Activated CD8-positive, alpha-beta memory T cell treated with anti-CD3 and anti-CD28 coated beads for 24 hours (primary cell): ENCODE data around the gene PTEN.
"Not testable (repeated sequence)": the region's sequence is repeated elsewhere in the genome, so short reads cannot be mapped to it uniquely, and the experiment has no call there.

Experiments
- DNase-seq: peaks from one replicate; pipeline ENCODE4 v3.0.0-alpha.2; 2020

PTEN gene

DNA sequence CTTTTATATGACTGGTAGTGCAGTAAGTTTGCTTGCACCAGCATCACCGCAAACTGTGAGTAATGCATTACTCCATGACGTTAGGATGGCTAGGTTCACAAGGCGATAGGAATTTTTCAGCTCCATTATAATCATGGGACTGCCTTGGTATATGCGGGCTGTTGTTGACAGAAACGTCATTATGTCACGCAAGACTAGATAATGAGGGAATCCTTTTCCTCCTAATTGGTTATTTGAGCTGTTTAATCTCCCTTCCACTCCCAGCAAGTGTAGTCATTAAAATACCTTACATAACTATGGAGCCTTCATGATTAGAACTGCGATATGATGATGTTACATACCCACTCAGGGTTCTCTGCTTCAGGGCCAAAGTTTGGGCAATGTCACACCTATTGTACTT lies 17.4 kb upstream of the PTEN start:
- DNase-seq, result no peak

DNA sequence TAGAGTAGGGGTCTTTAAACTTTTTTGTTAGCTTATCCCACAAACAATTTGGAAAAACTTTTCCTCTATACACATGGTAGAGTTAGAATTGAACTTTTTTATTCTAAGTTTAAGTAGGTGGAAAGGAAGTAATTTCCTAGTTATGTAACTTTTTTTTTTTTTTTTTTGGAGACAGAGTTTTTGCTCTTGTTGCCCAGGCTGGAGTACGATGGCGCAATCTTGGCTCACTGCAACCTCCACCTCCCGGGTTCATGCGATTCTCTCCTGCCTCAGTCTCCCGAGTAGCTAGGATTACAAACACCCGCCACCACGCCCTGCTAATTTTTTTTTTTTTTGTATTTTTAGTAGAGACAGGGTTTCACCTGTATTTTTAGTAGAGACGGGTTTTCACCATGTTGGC lies 16.7 kb upstream of the PTEN start:
- DNase-seq, result not testable (repeated sequence)

DNA sequence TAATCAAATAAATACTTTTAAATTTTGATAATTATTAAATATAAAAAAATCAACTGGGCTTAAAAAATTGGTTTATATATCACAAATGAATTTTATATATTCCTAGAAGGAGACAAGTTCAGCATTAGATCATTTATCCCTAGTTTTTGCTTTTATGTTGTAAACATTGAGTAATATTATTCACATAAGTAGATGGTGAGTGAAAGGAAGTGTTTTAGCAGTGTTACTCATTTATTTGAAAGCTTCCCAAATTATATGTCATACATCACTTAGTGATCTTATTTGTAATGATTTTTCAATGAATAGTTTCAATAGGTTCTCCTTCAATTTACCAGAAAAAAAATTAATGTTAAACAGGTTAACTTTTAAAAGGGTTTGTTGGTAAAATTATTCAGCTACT lies 15.9 kb upstream of the PTEN start:
- DNase-seq, result no peak

DNA sequence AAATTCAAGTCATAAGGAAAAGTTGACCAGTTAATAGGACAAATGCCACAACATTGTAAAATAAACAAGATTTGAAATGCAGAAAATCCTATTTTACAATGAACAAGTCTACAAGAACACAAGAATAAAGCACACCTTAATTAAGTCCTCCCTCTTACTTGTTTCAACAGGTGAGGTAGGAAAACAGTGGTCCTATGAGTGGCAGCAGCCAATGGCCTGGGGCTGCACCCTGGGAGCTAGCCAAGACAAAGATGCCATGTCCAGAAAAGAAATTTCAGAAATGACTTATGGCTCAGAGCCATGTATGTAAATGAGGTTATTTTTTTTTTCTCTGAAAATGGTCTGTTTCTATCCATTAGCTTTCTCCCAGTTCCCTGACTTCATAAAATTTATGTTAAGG lies 14.4 kb upstream of the PTEN start:
- DNase-seq, result no peak

DNA sequence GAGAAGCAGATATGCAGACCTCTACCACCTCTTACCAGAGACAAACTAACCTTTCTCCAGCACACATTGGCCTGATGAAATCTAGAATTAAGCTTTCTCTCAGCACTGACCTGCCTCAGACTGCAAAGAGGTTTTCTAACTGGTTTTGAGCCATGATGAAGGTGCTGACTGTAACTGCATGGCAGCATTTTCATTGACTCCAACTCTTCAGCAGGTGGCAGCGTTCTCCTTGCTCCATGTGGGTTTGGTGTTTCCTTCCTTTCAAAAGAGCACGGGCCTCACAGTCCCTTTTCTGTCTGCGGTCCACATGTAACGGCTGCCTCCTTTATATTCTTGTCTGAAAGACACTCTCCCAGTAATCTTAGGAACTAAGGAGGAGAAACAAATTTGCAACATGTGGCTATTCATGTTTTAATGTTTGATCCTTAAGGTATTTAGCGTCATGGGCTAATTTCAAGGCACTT lies 12.7 kb upstream of the PTEN start:
- DNase-seq, result peak; percentile 66

DNA sequence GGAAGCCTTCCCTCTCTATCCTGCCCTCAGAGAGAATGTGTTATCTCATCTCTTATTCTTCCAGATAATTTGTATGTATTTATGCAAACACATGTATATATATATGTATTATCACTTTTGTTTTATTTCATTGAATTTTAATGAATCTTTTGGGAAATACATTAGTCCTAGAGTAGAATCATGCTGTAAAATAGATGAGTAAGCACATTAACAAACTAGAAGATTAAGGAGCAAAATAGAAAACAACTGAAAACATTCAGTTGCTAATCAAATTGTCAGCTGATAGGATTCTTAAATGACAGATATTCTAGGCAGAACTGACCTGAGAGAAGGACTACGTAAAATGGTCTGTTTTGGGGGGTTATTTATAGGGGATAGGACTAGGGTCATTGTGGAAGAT lies 11.3 kb upstream of the PTEN start:
- DNase-seq, result no peak

DNA sequence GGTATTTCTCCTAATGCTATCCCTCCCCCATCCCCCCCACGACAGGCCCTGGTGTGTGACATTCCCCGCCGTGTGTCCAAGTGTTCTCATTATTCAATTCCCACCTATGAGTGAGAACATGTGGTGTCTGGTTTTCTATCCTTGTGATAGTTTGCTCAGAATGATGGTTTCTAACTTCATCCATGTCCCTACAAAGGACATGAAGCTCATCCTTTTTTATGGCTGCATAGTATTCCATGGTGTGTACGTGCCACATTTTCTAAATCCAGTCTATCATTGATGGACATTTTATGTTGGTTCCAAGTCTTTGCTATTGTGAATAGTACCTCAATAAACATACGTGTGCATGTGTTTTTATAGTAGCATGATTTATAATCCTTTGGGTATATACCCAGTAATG lies 8.2 kb upstream of the PTEN start:
- DNase-seq, result not testable (repeated sequence)

DNA sequence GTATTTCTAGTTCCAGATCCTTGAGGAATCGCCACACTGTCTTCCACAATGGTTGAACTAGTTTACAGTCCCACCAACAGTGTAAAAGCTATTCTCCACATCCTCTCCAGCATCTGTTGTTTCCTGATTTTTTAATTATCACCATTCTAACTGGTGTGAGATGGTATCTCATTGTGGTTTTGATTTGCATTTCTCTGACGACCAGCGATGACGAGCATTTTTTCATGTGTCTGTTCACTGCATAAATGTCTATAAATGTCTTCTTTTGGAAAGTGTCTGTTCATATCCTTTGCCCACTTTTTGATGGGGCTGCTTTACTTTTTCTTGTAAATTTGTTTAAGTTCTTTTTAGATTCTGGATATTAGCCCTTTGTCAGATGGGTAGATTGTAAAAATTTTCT lies 7.8 kb upstream of the PTEN start:
- not testable (repeated sequence) for DNase-seq

DNA sequence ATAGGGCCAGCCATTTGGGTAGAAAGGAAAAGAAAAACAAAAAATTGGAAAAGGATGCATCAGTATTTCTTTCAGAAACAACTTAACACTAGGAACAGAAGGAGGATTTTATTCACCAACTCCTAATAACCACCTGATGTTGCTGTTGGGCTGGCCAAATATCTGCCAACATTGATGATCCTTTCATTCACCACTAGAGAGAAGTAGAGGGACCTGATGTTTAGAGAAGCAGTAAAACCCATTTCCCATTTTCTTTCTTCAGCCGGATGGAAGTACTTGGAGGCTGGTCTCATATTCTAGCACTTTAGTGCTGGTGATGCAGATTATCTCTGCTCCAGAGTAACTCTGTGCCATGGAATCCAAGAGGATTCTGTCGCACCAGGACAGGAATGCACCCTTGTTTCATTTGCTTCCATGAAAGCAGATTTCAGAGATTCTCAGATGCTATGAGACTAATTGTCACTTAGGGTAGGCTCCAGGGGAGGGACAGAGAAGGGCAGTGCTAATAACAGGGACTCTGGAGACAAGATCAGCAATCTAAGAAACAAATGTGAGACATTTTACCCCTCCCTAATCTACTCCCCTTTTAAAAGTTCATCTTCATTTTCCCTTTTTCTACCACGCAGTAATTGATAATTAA lies 3.1 kb upstream of the PTEN start:
- DNase-seq, result no peak

DNA sequence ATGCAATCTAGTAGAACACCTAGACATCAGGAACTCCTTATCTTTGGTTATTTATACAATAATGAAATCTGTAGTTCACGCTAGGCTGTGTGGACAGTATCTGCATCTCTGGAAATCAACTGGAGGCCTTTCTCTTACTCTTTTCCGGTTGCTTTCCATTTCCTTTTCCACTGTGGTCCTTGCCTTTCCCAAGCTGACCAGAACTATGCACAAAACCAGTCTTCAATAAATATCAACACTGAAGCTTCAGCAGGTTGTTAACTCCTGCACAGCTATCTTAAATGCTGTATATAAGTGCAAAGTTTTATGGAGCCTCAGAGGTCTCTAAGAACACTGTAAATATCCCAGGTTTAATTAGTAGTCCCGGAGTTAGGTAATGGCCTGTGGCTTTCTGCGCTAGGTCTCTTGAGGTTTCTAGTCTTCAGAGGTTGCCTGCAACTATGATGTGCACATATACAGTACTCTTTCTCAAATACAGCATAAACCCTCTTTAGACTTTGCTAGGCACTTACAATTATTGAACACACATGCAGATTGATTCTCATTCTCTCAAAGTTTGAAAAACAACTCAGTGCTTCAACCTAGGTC lies 2.5 kb upstream of the PTEN start:
- no peak for DNase-seq

DNA sequence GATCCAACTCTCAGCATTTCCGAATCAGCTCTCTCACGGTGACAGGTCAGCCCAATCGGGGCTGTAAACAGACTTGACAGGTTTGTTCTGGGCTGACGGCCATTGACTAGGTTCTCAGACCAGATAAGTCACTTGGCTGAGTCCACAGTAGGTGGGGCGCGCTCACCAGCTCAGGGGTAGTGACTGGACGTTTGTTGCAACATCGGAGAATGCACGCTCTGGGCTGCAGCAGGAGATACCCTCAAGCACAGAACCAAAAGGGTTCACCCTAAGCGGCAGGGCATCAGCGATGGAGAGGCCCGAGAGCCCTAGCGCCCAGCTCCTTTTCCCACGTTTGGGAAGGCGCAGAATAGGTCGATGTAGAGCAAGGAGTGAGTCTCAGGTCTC lies 1.9 kb upstream of the PTEN start:
- no peak for DNase-seq

DNA sequence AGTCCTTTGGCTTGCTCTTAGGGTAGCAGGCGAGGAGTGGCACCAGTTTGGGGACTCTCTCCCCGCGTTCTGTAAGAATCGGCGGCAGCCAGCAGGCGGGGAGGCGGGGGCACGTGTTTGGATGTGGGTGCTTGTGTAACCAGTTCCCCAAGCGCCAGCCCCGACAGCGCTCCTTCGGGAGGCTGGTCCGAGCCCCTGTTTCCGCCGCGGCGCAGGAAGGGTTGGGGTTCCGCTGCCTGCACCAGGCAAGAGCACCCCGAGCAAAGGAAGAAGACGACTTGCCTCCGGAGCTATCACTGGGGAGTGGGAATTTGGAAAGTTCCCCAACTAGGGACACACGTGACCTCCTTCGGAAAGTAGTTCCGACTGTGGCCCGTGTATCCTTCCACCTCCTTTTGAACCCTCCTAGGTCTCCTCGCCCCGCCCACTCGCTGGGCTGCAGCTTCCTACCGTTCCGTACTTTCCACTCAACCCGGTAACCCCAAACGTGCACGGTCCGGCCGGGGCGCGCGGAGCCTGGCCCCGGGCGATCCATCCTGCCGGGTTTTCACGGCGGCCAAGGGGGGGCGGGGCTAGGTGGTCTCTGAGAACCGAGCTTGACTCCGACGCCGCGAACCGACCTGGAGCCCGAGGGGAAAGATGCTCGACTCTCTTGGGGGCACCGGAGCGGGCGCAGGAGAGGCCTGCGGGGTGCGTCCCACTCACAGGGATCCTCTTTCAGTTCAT lies 1.3 kb upstream of the PTEN start:
- DNase-seq, result peak; percentile 97

DNA sequence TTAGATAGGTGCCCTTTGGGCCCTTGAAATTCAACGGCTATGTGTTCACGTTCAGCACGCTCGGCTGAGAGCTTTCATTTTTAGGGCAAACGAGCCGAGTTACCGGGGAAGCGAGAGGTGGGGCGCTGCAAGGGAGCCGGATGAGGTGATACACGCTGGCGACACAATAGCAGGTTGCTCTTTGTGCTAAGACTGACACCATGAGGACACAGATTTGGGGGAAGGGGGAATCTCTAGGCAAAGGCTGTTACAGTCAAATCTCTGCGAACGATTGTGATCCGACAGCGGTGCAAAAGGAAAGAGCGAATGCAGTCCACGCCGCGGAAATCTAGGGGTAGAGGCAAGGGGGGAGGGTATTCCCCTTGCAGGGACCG lies 759 bp upstream of the PTEN start:
- DNase-seq, result no peak

DNA sequence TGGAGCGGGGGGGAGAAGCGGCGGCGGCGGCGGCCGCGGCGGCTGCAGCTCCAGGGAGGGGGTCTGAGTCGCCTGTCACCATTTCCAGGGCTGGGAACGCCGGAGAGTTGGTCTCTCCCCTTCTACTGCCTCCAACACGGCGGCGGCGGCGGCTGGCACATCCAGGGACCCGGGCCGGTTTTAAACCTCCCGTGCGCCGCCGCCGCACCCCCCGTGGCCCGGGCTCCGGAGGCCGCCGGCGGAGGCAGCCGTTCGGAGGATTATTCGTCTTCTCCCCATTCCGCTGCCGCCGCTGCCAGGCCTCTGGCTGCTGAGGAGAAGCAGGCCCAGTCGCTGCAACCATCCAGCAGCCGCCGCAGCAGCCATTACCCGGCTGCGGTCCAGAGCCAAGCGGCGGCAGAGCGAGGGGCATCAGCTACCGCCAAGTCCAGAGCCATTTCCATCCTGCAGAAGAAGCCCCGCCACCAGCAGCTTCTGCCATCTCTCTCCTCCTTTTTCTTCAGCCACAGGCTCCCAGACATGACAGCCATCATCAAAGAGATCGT lies 598 bp downstream of the PTEN start:
- DNase-seq, result peak; percentile 73

DNA sequence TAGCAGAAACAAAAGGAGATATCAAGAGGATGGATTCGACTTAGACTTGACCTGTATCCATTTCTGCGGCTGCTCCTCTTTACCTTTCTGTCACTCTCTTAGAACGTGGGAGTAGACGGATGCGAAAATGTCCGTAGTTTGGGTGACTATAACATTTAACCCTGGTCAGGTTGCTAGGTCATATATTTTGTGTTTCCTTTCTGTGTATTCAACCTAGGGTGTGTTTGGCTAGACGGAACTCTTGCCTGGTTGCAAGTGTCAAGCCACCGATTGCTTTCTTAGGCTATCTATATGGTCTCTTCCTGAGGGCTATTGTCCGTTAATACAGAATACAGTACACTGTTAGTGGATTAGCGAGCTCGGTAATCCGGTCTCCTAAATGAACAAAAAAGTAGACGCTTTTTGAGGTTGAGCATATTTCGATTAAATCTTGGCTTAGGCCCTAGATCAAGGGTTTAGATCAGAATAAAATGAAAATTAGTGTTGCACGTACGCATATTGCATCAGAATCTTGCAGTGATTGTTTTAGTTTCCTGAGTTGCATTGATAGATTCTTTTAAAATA lies 1.2 kb downstream of the PTEN start:
- no peak for DNase-seq

DNA sequence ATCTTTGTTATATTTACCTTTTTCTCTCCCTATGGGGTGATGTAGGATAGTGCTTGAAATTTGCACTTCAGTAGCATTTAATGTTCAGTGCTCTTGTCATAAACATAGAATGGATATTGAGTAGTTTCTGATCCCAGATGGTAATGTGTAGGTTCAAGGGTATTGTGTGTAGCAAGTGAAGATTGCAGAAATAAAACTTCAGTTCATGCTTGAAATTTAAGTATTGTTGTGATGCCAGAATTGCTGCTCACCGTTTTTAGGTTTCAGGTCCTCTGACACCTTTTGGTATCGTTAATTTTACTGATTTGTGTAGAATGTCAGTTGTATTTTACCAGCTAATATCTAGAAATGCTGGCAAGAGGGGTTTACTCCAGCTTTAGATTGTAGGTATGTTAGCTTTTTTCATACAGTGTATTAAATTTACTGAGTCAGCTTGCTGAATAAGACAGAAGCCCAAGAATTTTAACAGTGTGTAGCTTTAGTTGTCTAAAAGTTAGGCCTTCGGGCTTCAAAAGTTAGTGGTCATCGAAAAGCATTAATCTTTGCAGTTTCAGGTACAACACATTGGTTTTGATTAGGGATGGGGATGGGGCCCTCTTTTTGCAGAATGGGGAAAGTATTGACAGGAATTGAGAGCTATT lies 1.9 kb downstream of the PTEN start:
- no peak for DNase-seq

DNA sequence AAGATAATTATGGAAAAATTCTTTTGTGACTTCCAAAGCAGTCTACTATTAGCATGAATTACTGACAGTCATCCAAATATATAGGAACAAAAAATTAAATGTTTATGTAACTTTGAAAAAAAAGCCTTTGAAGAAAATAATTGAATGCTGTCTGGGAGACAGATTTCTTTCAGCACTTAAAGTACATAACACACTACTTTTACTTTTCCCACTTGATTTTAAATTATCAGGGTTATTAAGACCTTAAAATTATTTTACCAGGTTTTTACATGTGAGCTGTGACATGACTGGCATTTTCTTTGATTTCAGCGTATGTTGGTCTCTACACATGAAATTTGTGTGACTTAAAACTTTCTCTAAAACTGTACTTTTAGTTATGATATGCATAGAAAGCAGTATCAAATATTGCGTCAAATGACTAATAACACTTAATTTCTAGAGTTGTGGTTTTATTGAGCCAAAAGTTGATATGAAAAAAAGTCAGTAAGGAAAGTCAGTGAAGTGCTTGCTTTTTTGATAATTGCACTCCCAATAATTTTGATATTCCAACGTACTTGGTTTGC lies 3.1 kb downstream of the PTEN start:
- no peak for DNase-seq

DNA sequence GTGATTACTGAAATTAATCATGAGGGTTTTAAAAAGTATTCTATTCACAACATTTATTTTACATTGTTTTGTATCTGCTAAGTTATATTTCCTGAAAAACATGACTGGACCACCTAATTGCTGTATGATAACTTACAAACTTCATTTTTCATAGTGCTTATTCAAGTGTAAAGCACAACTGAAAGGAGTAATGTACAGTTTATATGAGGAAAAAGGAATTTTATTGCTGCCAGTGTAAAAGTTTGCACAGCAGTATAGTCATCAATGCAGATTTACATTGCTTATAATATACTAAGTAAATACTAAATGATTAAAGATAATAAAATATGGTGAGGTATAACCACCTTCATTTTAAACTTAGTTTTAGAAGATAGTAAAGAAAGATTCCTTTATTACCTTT lies 4.0 kb downstream of the PTEN start:
- DNase-seq, result no peak

DNA sequence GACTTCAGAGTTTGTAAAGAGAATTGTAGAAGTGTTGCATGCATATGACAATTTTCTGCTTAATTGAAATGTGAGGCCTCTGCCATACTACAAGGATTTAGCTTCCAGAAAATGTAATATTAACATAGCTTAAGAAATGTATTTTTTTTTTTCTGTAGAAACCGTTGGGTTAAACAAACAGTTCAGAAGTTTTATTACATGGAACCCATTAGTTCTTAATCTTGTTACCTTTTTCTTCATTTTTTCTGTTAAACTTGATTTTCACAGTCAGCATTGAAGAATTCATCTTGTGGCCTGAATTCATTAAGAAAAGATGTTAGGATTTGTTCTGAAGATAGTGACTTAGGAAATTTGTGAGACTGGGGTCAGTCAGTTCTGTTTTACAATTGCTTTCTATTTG lies 4.9 kb downstream of the PTEN start:
- no peak for DNase-seq

DNA sequence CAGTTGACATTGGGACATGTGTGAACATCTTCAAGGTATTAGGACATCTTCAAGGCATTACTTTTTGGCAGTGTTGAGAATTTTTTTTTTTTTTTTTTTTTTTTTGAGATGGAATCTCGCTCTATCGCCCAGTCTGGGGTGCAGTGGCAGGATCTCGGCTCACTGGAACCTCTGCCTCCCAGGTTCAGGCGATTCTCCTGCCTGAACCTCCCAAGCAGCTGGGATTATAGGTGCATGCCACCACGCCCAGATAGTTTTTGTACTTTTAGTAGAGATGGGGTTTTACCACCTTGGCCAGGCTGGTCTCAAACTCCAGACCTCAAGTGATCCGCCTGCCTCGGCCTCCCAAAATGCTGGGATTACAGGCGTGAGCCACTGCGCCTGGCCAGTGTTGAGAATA lies 5.7 kb downstream of the PTEN start:
- not testable (repeated sequence) for DNase-seq

DNA sequence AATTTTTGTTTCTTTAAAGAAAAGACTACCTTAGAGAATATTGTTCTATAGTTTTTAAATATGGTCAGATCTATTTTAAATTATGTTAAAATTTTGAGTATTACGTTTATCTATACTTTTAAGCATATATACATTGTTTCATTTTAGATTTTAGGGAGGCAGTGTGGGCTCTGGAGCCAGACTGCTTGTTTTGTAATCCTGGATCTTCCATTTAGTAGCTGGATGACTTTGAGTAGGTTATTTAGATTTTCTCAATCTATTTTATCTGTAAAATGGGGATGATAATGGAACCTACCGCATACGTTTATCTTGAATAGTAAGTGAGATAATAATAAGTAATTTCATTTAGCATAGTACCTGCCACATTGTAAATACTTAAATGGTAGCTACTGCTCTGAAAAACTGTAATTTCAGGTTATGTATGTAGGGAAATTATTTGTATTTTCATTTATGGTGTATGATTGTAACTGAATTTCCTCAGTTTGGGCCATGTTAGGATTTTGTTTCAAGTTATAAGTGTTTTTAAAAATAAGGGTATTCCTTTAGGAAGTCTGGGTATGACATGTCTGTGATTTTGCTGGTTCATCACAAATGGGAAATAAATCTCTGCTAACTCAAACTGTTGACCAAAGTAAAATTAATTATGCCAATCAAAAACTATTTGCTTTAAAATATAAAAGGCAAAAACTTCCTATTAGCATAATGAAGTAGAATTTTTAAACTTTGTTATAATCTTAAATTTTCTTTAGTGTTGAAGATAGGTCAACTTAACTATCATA lies 6.5 kb downstream of the PTEN start:
- DNase-seq, result no peak

DNA sequence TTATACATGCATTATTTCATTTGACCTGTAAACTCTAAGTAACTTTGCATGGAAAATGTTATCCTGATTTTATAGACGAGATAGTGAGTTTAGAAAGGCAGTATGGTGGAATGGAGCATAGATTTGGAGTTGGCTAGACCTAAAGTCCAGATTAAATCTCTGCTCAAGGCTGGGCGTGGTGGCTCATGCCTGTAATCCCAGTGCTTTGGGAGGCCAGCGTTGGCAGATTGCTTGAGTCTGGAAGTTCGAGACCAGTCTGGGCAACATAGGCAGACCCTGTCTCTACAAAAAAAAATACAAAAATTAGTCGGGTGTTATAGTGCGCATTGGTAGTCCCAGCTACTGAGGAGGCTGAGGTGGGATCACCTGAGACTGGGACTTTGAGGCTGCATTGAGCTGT lies 9.4 kb downstream of the PTEN start:
- DNase-seq, result no peak
